PC-9 (cell line): ENCODE data around the gene COA3. TPM values are rescaled to one million over a fixed set of nuclear protein-coding genes. Genes with fewer than 3 reads are reported as not detected.

Experiments used
- BruUV-seq: library from RNA; stranded (reverse); fragments of 400-500 nt; replicated peaks from 2 replicates; lab custom pipeline; 2021; lab: Mats Ljungman, UMichigan
- CTCF ChIA-PET: fragments of 300-600 bp; sonication (Branson Sonifier 250); formaldehyde crosslinking; loops from one replicate; lab custom pipeline; 2022; ENCODE audit warnings: antibody characterized with exemption; lab: Charles Lee
- POLR2A ChIA-PET: fragments of 300-600 bp; sonication (Branson Sonifier 250); formaldehyde crosslinking; loops from one replicate; lab custom pipeline; 2022; ENCODE audit warnings: antibody characterized with exemption; ENCODE audit not compliant: unreplicated experiment; lab: Charles Lee
- DNase-seq, 2 experiments: peaks; one replicate each; pipeline versions ENCODE4 v3.0.0 to v3.0.0-alpha.2; 2015 to 2022; ENCODE audit warnings: mixed read lengths in 1 of 2
- H2AFZ ChIP-seq: fragments of 200-600 bp; sonication (generic); 2 replicates; pipeline ENCODE4 v1.8.1; 2017; ENCODE audit warnings: antibody characterized with exemption
- H3F3A ChIP-seq: fragments of 200-600 bp; sonication (generic); 2 replicates; pipeline ENCODE4 v1.8.1; 2017; ENCODE audit warnings: antibody characterized with exemption, mild to moderate bottlenecking, low read depth; ENCODE audit not compliant: insufficient read depth
- H3K27ac ChIP-seq: fragments of 200-600 bp; sonication (generic); 2 replicates; pipeline ENCODE4 v1.6.1; 2016; ENCODE audit warnings: mixed run types
- H3K27me3 ChIP-seq: fragments of 200-600 bp; sonication (generic); 2 replicates; pipeline ENCODE4 v1.6.1; 2016; ENCODE audit warnings: low read depth, mixed run types; ENCODE audit not compliant: insufficient read depth
- H3K36me3 ChIP-seq: fragments of 200-600 bp; sonication (generic); 2 replicates; pipeline ENCODE4 v1.6.1; 2016; ENCODE audit warnings: low read depth, mixed run types
- H3K4me1 ChIP-seq: fragments of 200-600 bp; sonication (generic); replicated peaks from 2 replicates; pipeline ENCODE4 v1.6.1; 2016; ENCODE audit warnings: mixed run types; ENCODE audit not compliant: insufficient read depth
- H3K4me2 ChIP-seq: fragments of 200-600 bp; sonication (generic); 2 replicates; pipeline ENCODE4 v1.6.1; 2017; ENCODE audit warnings: mixed run types
- H3K4me3 ChIP-seq: fragments of 200-600 bp; sonication (generic); 2 replicates; pipeline ENCODE4 v1.6.1; 2016; ENCODE audit warnings: mixed run types
- H3K79me2 ChIP-seq: fragments of 200-600 bp; sonication (generic); 2 replicates; pipeline ENCODE4 v1.6.1; 2017; ENCODE audit warnings: low read depth, mixed run types
- H3K9me2 ChIP-seq: fragments of 200-600 bp; sonication (generic); 2 replicates; pipeline ENCODE4 v1.8.1; 2017; ENCODE audit warnings: mild to moderate bottlenecking; ENCODE audit not compliant: insufficient read depth
- H3K9me3 ChIP-seq: fragments of 200-600 bp; sonication (generic); 2 replicates; pipeline ENCODE4 v1.8.1; 2016; ENCODE audit warnings: low read depth; ENCODE audit not compliant: insufficient read depth
- H4K20me1 ChIP-seq: fragments of 200-600 bp; sonication (generic); 2 replicates; pipeline ENCODE4 v1.8.1; 2017; ENCODE audit not compliant: insufficient read depth
- CTCF ChIP-seq: fragments of 200-600 bp; sonication (generic); conservative IDR thresholded peaks from 2 replicates; pipeline ENCODE4 v1.6.1; 2017; ENCODE audit warnings: mixed run types, antibody characterized with exemption, mild to moderate bottlenecking, moderate library complexity
- EZH2 ChIP-seq: fragments of 200-600 bp; sonication (generic); IDR thresholded peaks from 2 replicates; pipeline ENCODE4 v1.8.0; 2017; ENCODE audit warnings: antibody characterized with exemption, low read depth
- intact Hi-C: fragments of 100-400 bp; cut with micrococcal nuclease; formaldehyde crosslinking; loops from one replicate; pipeline ENCODE4 v1.10.0; 2022; ENCODE audit not compliant: unreplicated experiment
- total RNA-seq: library from RNA; stranded (reverse); gene quantifications from 2 replicates; pipeline ENCODE4 v1.2.3, GENCODE V29; 2021

COA3 gene
- total RNA-seq, 1 experiment from 2014 or later: 49.9 TPM

GRCh38 chr17:42818379-42818778 lies 19.9 kb upstream of the COA3 start:
- H3K4me2 ChIP-seq: no peak overlapping the region
- peaks cover 7% of the 10 kb centered on the region for H3K4me1 ChIP-seq
- H2AFZ ChIP-seq: no peak overlapping the region
- no peaks in the 10 kb centered on the region for H3K9me3 ChIP-seq
- intact Hi-C loops: no loop called here
- no peaks in the 10 kb centered on the region for H3K27me3 ChIP-seq
- H3K79me2 ChIP-seq: peaks cover 10% of the 10 kb centered on the region
- H3K36me3 ChIP-seq: peaks cover 35% of the 10 kb centered on the region
- no peaks in the 10 kb centered on the region for H3K9me2 ChIP-seq
- DNase-seq: no peak
- H3F3A ChIP-seq: peaks cover 10% of the 10 kb centered on the region
- BruUV-seq: no TSS peak
- no peaks in the 10 kb centered on the region for H4K20me1 ChIP-seq
- no peak overlapping the region for H3K27ac ChIP-seq
- no peak overlapping the region for H3K4me3 ChIP-seq
- POLR2A ChIA-PET: interaction anchor here (0.6 kb wide), 1 partner anchor 22 kb away, joined by 4 read pairs; no protein-coding TSS in a partner anchor
- TF ChIP-seq EZH2: no peak
- no peak for TF ChIP-seq CTCF
- CTCF ChIA-PET: no interaction called here

- no TSS peak for BruUV-seq
- Histone ChIP-seq H2AFZ (no peak overlapping the region), H3K4me3 (no peak overlapping the region), H3K27me3 (no peaks in the 10 kb centered on the region), H3K27ac (no peak overlapping the region), H3K9me3 (no peaks in the 10 kb centered on the region), H4K20me1 (no peaks in the 10 kb centered on the region), H3K9me2 (no peaks in the 10 kb centered on the region), H3K4me2 (no peak overlapping the region), H3K79me2 (peaks cover 4% of the 10 kb centered on the region), H3F3A (peaks cover 10% of the 10 kb centered on the region), H3K4me1 (peaks cover 2% of the 10 kb centered on the region), H3K36me3 (peaks cover 35% of the 10 kb centered on the region)
- intact Hi-C loops: no loop called here
- no peak for TF ChIP-seq CTCF
- no peak for TF ChIP-seq EZH2
- ChIA-PET CTCF (no interaction called here), POLR2A (interaction anchor here (0.6 kb wide), 1 partner anchor 22 kb away, joined by 4 read pairs; no protein-coding TSS in a partner anchor)
- DNase-seq: no peak
Observed at GRCh38 chr17:42817866-42818265, 19.4 kb upstream of the COA3 start.

- Histone ChIP-seq H3K9me2 (no peaks in the 10 kb centered on the region), H3K36me3 (peaks cover 38% of the 10 kb centered on the region), H3K4me2 (no peak overlapping the region), H3K4me3 (no peak overlapping the region), H3K27ac (no peak overlapping the region), H3K9me3 (no peaks in the 10 kb centered on the region), H3F3A (peaks cover 9% of the 10 kb centered on the region; the same call in 1 of the 2 replicates), H4K20me1 (no peaks in the 10 kb centered on the region), H3K27me3 (no peaks in the 10 kb centered on the region), H2AFZ (no peak overlapping the region), H3K79me2 (no peaks in the 10 kb centered on the region), H3K4me1 (no peaks in the 10 kb centered on the region)
- BruUV-seq: no TSS peak
- intact Hi-C loops: no loop called here
- DNase-seq: no peak
- ChIA-PET POLR2A (interaction anchor here (0.6 kb wide), 1 partner anchor 258 kb away, joined by 3 read pairs; no protein-coding TSS in a partner anchor), CTCF (no interaction called here)
- no peak for TF ChIP-seq EZH2
- TF ChIP-seq CTCF: no peak
Observed at GRCh38 chr17:42814633-42815399, 16.3 kb upstream of the COA3 start.
